H1 (cell line): ENCODE data around the gene APH1B. TPM values are rescaled to one million over a fixed set of nuclear protein-coding genes. Genes with fewer than 3 reads are reported as not detected.

ENCODE experiments used
- CTCF ChIA-PET: fragments of 300-600 bp; sonication (Branson Sonifier 250); formaldehyde crosslinking; loops from one replicate; lab custom pipeline; 2021; ENCODE audit not compliant: partially characterized antibody; lab: Charles Lee
- POLR2A ChIA-PET: fragments of 300-600 bp; sonication (Branson Sonifier 250); formaldehyde crosslinking; loops from one replicate; lab custom pipeline; 2021; ENCODE audit warnings: inconsistent platforms; ENCODE audit not compliant: partially characterized antibody; lab: Charles Lee
- DNase-seq, 2 experiments: peaks; one replicate each; pipeline versions ENCODE4 v3.0.0 to v3.0.0-alpha.2; 2010 to 2022; ENCODE audit warnings: low spot score in 2 of 2, low read depth in 1 of 2, mixed read lengths in 1 of 2
- FAIRE-seq: peaks from 2 replicates; lab custom pipeline; 2011; peaks lifted over from hg19 to GRCh38; lab: Jason Lieb, UNC
- H2AFZ ChIP-seq: 2 replicates; pipeline ENCODE4 v1.8.1; 2012; ENCODE audit warnings: low read length, inconsistent platforms
- H2AK5ac ChIP-seq: 2 replicates; pipeline ENCODE4 v1.6.1; 2013; ENCODE audit warnings: low read depth, low read length
- H2BK120ac ChIP-seq: replicated peaks from 2 replicates; pipeline ENCODE3; 2013; ENCODE audit warnings: low read depth, low read length, inconsistent platforms
- H2BK12ac ChIP-seq: 2 replicates; pipeline ENCODE4 v1.6.1; 2013; ENCODE audit warnings: low read depth, low read length
- H2BK15ac ChIP-seq: 2 replicates; pipeline ENCODE4 v1.6.1; 2013; ENCODE audit warnings: low read length
- H2BK20ac ChIP-seq: 2 replicates; pipeline ENCODE4 v1.6.1; 2013; ENCODE audit warnings: low read length
- H2BK5ac ChIP-seq: 2 replicates; pipeline ENCODE4 v1.6.1; 2013; ENCODE audit warnings: low read depth, low read length
- H3K14ac ChIP-seq: 2 replicates; pipeline ENCODE4 v1.6.1; 2013; ENCODE audit warnings: inconsistent platforms; ENCODE audit not compliant: insufficient read length
- H3K18ac ChIP-seq: 2 replicates; pipeline ENCODE4 v1.6.1; 2013; ENCODE audit warnings: low read length; ENCODE audit errors: extremely low read depth
- H3K23ac ChIP-seq: 2 replicates; pipeline ENCODE4 v1.6.1; 2013; ENCODE audit warnings: inconsistent platforms; ENCODE audit not compliant: insufficient read length
- H3K23me2 ChIP-seq: 2 replicates; pipeline ENCODE4 v1.6.1; 2013; ENCODE audit warnings: low read depth, low read length
- H3K27ac ChIP-seq: 2 replicates; pipeline ENCODE4 v1.6.1; 2011; ENCODE audit warnings: low read depth, low read length, inconsistent platforms
- H3K27me3 ChIP-seq, 4 experiments: replicated peaks in 1 of 4; 1 replicate in 1 of 4; 2 replicates in 3 of 4; pipeline versions ENCODE4 v1.6.1 to v1.8.1; 2011 to 2013; ENCODE audit warnings: low read length in 3 of 4, mild to moderate bottlenecking in 3 of 4, inconsistent platforms in 2 of 4, mixed read lengths in 2 of 4, moderate library complexity in 1 of 4; ENCODE audit not compliant: control insufficient read depth in 3 of 4, insufficient read depth in 3 of 4; ENCODE audit errors: extremely low read depth in 1 of 4
- H3K36me3 ChIP-seq, 4 experiments: 2 replicates each; pipeline versions ENCODE4 v1.6.1 to v1.8.1; 2011 to 2013; ENCODE audit warnings: mild to moderate bottlenecking in 4 of 4, low read length in 3 of 4, moderate library complexity in 2 of 4, control low read depth in 1 of 4, inconsistent platforms in 1 of 4; ENCODE audit not compliant: insufficient read depth in 4 of 4, control insufficient read depth in 2 of 4
- H3K4ac ChIP-seq: replicated peaks from 2 replicates; pipeline ENCODE3; 2013; ENCODE audit warnings: low read length, low read depth, mixed read lengths, inconsistent platforms; ENCODE audit not compliant: insufficient read length
- H3K4me1 ChIP-seq, 4 experiments: replicated peaks in 1 of 4; 1 replicate in 1 of 4; 2 replicates in 3 of 4; pipeline versions ENCODE4 v1.6.1 to v1.8.1; 2011 to 2013; ENCODE audit warnings: low read length in 3 of 4, inconsistent platforms in 2 of 4, mixed read lengths in 1 of 4; ENCODE audit not compliant: insufficient read depth in 4 of 4, control insufficient read depth in 3 of 4
- H3K4me2 ChIP-seq, 2 experiments: 2 replicates each; pipeline versions ENCODE4 v1.6.1 to v1.8.1; 2011 to 2013; ENCODE audit warnings: low read depth in 2 of 2, low read length in 2 of 2, control low read depth in 1 of 2, inconsistent platforms in 1 of 2, mild to moderate bottlenecking in 1 of 2; ENCODE audit not compliant: insufficient read depth in 1 of 2
- H3K4me3 ChIP-seq, 4 experiments: fragments of 200-600, 300-600 bp in 1 of 4; sonication (generic), shearing (Covaris generic), sonication (Bioruptor Twin) in 1 of 4; 2 replicates each; pipeline versions ENCODE4 v1.5.1 to v1.8.1; 2011 to 2016; ENCODE audit warnings: low read length in 4 of 4, low read depth in 3 of 4, control low read depth in 2 of 4, inconsistent platforms in 2 of 4, mild to moderate bottlenecking in 2 of 4, mixed read lengths in 1 of 4, moderate library complexity in 1 of 4; ENCODE audit not compliant: insufficient read depth in 2 of 4; ENCODE audit errors: extremely low read depth in 1 of 4
- H3K56ac ChIP-seq: replicated peaks from 2 replicates; pipeline ENCODE3; 2013; ENCODE audit warnings: low read depth, mild to moderate bottlenecking, mixed read lengths, low read length, inconsistent platforms; ENCODE audit not compliant: insufficient read length
- H3K79me1 ChIP-seq: 2 replicates; pipeline ENCODE4 v1.6.1; 2013; ENCODE audit warnings: low read depth, low read length, control low read depth
- H3K79me2 ChIP-seq, 2 experiments: 2 replicates each; pipeline versions ENCODE4 v1.6.1 to v1.8.1; 2012 to 2013; ENCODE audit warnings: low read length in 2 of 2, mild to moderate bottlenecking in 2 of 2, inconsistent platforms in 1 of 2; ENCODE audit not compliant: insufficient read depth in 2 of 2, control insufficient read depth in 1 of 2
- H3K9ac ChIP-seq, 4 experiments: replicated peaks in 1 of 4; 1 replicate in 1 of 4; 2 replicates in 3 of 4; pipeline versions ENCODE4 v1.6.1 to v1.8.1; 2011 to 2013; ENCODE audit warnings: low read depth in 3 of 4, low read length in 3 of 4, control low read depth in 2 of 4, mild to moderate bottlenecking in 2 of 4, moderate library complexity in 2 of 4, inconsistent platforms in 1 of 4; ENCODE audit errors: extremely low read depth in 1 of 4
- H3K9me3 ChIP-seq, 2 experiments: 2 replicates each; pipeline versions ENCODE4 v1.6.1 to v1.8.1; 2012 to 2013; ENCODE audit warnings: mild to moderate bottlenecking in 2 of 2, moderate library complexity in 2 of 2, control low read depth in 1 of 2, inconsistent platforms in 1 of 2, low read depth in 1 of 2, low read length in 1 of 2, mixed read lengths in 1 of 2; ENCODE audit not compliant: insufficient read depth in 2 of 2
- H4K20me1 ChIP-seq, 2 experiments: replicated peaks in 1 of 2; 2 replicates each; pipeline versions ENCODE3 to v1.8.1; 2011 to 2013; ENCODE audit warnings: inconsistent platforms in 2 of 2, low read length in 2 of 2, mild to moderate bottlenecking in 1 of 2; ENCODE audit not compliant: insufficient read depth in 2 of 2, control insufficient read depth in 1 of 2
- H4K5ac ChIP-seq: 2 replicates; pipeline ENCODE4 v1.6.1; 2013; ENCODE audit warnings: low read length, low read depth, mixed read lengths, inconsistent platforms; ENCODE audit not compliant: insufficient read length
- H4K8ac ChIP-seq: 2 replicates; pipeline ENCODE4 v1.8.0; 2013; ENCODE audit warnings: mild to moderate bottlenecking, moderate library complexity, low read length, inconsistent platforms; ENCODE audit not compliant: insufficient read depth; ENCODE audit errors: extremely low read depth
- H4K91ac ChIP-seq: replicated peaks from 2 replicates; pipeline ENCODE3; 2013; ENCODE audit warnings: low read length, mixed read lengths, inconsistent platforms; ENCODE audit not compliant: insufficient read length
- MAFK ChIP-seq: IDR thresholded peaks from 2 replicates; pipeline ENCODE4 v1.6.1; 2012; ENCODE audit warnings: low read depth, mild to moderate bottlenecking, improper control_type of control experiment, low read length
- NRF1 ChIP-seq: IDR thresholded peaks from 2 replicates; pipeline ENCODE4 v1.6.1; 2011; ENCODE audit warnings: mild to moderate bottlenecking, low read depth, low read length, improper control_type of control experiment
- SIX5 ChIP-seq: IDR thresholded peaks from 2 replicates; pipeline ENCODE4 v1.6.1; 2011; ENCODE audit warnings: mild to moderate bottlenecking, low read depth, low read length
- SP1 ChIP-seq: IDR thresholded peaks from 2 replicates; pipeline ENCODE4 v1.6.1; 2011; ENCODE audit warnings: low read depth, low read length
- WGBS, 2 experiments: shearing (Covaris generic) in 1 of 2; methylation state at CpG; one replicate each; pipeline versions ENCODE4 v1.1.6 to v1.1.7; 2013 to 2015; ENCODE audit warnings: low lambda C conversion rate in 2 of 2, mixed read lengths in 2 of 2, inconsistent platforms in 1 of 2, low coverage in 1 of 2, missing lambda C conversion rate in 1 of 2; ENCODE audit not compliant: insufficient replicate concordance in 2 of 2, insufficient coverage in 1 of 2, insufficient read length in 1 of 2; ENCODE audit errors: extremely low coverage in 1 of 2, missing lambda C conversion rate in 1 of 2; 5-methylcytosine and 5-hydroxymethylcytosine counted together
- polyA plus RNA-seq, 7 experiments: library from polyadenylated mRNA; depleted of rRNA in 3 of 7; stranded (reverse) in 5 of 7; unstranded in 2 of 7; fragments of >200 nt in 5 of 7; fragments of 200-250 nt in 2 of 7; gene quantifications; 1 replicate in 5 of 7; 2 replicates in 1 of 7; 4 replicates in 1 of 7; pipeline versions ENCODE4 v1.2.1 to v1.2.3, GENCODE V29; 2011 to 2013; ENCODE audit warnings: missing spikeins in 2 of 7, mixed read lengths in 2 of 7
- total RNA-seq: library from RNA; stranded (reverse); fragmentation: NEBNext Ultra II Directional; extraction: Animal tissue kit (Norgen Biotek cat#: 25700); gene quantifications from 2 replicates; pipeline ENCODE4 v1.2.1, GENCODE V29; 2021

APH1B gene
- total and polyA plus RNA-seq, 2 of the 8 experiments (the other 6 are each of a cell fraction or from before 2014, with no cell fraction given) = 11.5 to 22.9 TPM

DNA sequence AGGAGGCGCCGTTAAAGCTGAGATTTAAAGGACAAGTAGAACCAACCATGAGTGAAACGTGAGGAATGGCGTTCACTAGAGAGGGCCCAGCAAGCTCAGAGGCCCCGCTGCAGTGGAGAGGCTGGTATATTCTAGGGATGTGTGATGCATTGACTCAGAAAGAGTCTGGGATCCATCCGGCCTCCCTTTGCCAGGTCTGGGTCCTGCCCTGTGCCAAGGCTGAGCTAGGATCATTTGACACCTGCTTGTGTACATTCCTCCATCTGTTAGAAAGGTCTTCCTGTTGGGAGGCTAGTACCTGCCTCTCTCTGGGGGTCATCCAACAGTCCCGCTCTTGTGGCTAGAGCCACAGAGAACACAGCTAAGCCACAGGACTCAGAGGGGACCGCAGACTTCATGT, 75.9 kb downstream of the APH1B start:
- no peak overlapping the region for H4K8ac ChIP-seq
- no peak overlapping the region for H3K4ac ChIP-seq
- no peak overlapping the region; the same call in 1 of the 2 replicates for H2BK15ac ChIP-seq
- H3K9me3 ChIP-seq = no peaks in the 10 kb centered on the region
- no peak overlapping the region for H3K27ac ChIP-seq
- no peak overlapping the region for H3K18ac ChIP-seq
- no peaks in the 10 kb centered on the region for H3K79me2 ChIP-seq
- no peak overlapping the region for H4K5ac ChIP-seq
- H2AK5ac ChIP-seq = no peak overlapping the region
- no peak overlapping the region for H2BK12ac ChIP-seq
- H3K56ac ChIP-seq = no peak overlapping the region
- H3K4me3 ChIP-seq = no peak overlapping the region
- H3K9ac ChIP-seq = no peak overlapping the region
- H2BK120ac ChIP-seq = no peak overlapping the region
- no peak for FAIRE-seq
- no peaks in the 10 kb centered on the region for H3K79me1 ChIP-seq
- H3K14ac ChIP-seq = no peak overlapping the region
- CTCF ChIA-PET = interaction anchor here (0.7 to 2.1 kb wide), 5 partner anchors 9 to 134 kb away, joined by 3 to 4 read pairs (median 3); no protein-coding TSS in a partner anchor
- no peak overlapping the region for H2BK5ac ChIP-seq
- H3K23me2 ChIP-seq = no peaks in the 10 kb centered on the region
- H2AFZ ChIP-seq = no peak overlapping the region
- H4K91ac ChIP-seq = no peak overlapping the region
- POLR2A ChIA-PET = interaction anchor here (0.8 kb wide), 1 partner anchor 14 kb away, joined by 3 read pairs; no protein-coding TSS in a partner anchor
- no peak for DNase-seq
- TF ChIP-seq SP1 = no peak
- no peak for TF ChIP-seq NRF1
- TF ChIP-seq SIX5 = no peak
- TF ChIP-seq MAFK = no peak
- H3K27me3 ChIP-seq = no peaks in the 10 kb centered on the region
- H3K23ac ChIP-seq = no peak overlapping the region
- no peaks in the 10 kb centered on the region for H4K20me1 ChIP-seq
- H2BK20ac ChIP-seq = no peak overlapping the region
- 79% methylated on average over 8 of the region's 8 CpGs; no CpG with 5 or more reads in 1 of the 2 experiments for WGBS, 2 experiments
- no peak overlapping the region for H3K4me2 ChIP-seq
- no peaks in the 10 kb centered on the region for H3K36me3 ChIP-seq
- no peaks in the 10 kb centered on the region for H3K4me1 ChIP-seq
